Activated naive CD8-positive, alpha-beta T cell treated with anti-CD3 and anti-CD28 coated beads, Interleukin-2, amount 10 ng/mL, durations not matched to agents 7 days and 5 days (primary cell): Measurements from ENCODE around the gene DMKN. TPM values are rescaled to one million over a fixed set of nuclear protein-coding genes. Genes with fewer than 3 reads are reported as not detected.
A peak's percentile ranks its signal among the peaks of the same experiment; 100 is the strongest.

Experiments
- ATAC-seq: fragments of 150-1000 bp; cut with Tn5 transposase; one replicate; pipeline ENCODE4 v1.10.0; 2021; ENCODE audit warnings: low read depth, moderate library complexity
- POLR2A ChIA-PET: fragments of 350-600 bp; sonication (Branson Sonifier 250); formaldehyde crosslinking; loops from one replicate; lab custom pipeline; 2021; ENCODE audit warnings: antibody characterized with exemption; lab: Charles Lee
- DNase-seq: peaks from one replicate; pipeline ENCODE4 v3.0.0; 2021
- H3K27ac Mint-ChIP-seq: one replicate; pipeline ENCODE4 v1.8.0; 2022; ENCODE audit warnings: mild to moderate bottlenecking, mixed read lengths
- H3K27me3 Mint-ChIP-seq: one replicate; pipeline ENCODE4 v1.8.0; 2022; ENCODE audit warnings: mild to moderate bottlenecking, moderate library complexity, mixed read lengths
- H3K36me3 Mint-ChIP-seq: one replicate; pipeline ENCODE4 v1.8.0; 2021; ENCODE audit warnings: mild to moderate bottlenecking, mixed read lengths
- H3K4me1 Mint-ChIP-seq: one replicate; pipeline ENCODE4 v1.8.0; 2021; ENCODE audit warnings: mixed read lengths
- H3K4me3 Mint-ChIP-seq: one replicate; pipeline ENCODE4 v1.8.0; 2022; ENCODE audit warnings: mild to moderate bottlenecking, moderate library complexity, mixed read lengths
- H3K9me3 Mint-ChIP-seq: one replicate; pipeline ENCODE4 v1.8.0; 2021; ENCODE audit warnings: mixed read lengths
- total RNA-seq, 2 experiments: library from RNA; stranded (reverse); gene quantifications; one replicate each; pipeline ENCODE4 v1.2.3, GENCODE V29; 2021

The DMKN gene
- total RNA-seq, 2 experiments from 2014 or later: 2.5 to 3.5 TPM

GRCh38 chr19:35544110-35544802, 30.8 kb upstream of the DMKN start:
- POLR2A ChIA-PET: interaction anchor here (0.8 to 1.0 kb wide), 2 partner anchors 68 to 151 kb away, joined by 3 read pairs; partner anchors contain the start of gene HAUS5
- H3K27me3 Mint-ChIP-seq: no peaks in the 10 kb centered on the region
- ATAC-seq: no peak
- peaks cover 22% of the 10 kb centered on the region for H3K4me1 Mint-ChIP-seq
- H3K27ac Mint-ChIP-seq: peak overlapping the region; percentile 89
- peak overlapping the region; percentile 91 for H3K4me3 Mint-ChIP-seq
- no peak for DNase-seq
- H3K36me3 Mint-ChIP-seq: no peaks in the 10 kb centered on the region
- no peaks in the 10 kb centered on the region for H3K9me3 Mint-ChIP-seq

GRCh38 chr19:35543280-35544109, 30.0 kb upstream of the DMKN start:
- Mint-ChIP-seq H3K4me3 (no peak overlapping the region), H3K27ac (no peak overlapping the region), H3K4me1 (peaks cover 18% of the 10 kb centered on the region), H3K27me3 (no peaks in the 10 kb centered on the region), H3K36me3 (no peaks in the 10 kb centered on the region), H3K9me3 (no peaks in the 10 kb centered on the region)
- POLR2A ChIA-PET: interaction anchor here (1.0 kb wide), 1 partner anchor 105 kb away, joined by 3 read pairs; the partner anchor contains the start of gene COX6B1
- ATAC-seq: no peak
- no peak for DNase-seq

- Mint-ChIP-seq H3K27ac (no peak overlapping the region), H3K27me3 (no peaks in the 10 kb centered on the region), H3K4me3 (no peak overlapping the region), H3K9me3 (no peaks in the 10 kb centered on the region), H3K36me3 (no peaks in the 10 kb centered on the region), H3K4me1 (peaks cover 19% of the 10 kb centered on the region)
- DNase-seq (no peak), ATAC-seq (no peak)
- POLR2A ChIA-PET: no interaction called here
These were observed 28.8 kb upstream of the DMKN start for GRCh38 chr19:35542209-35542608.

- no peak overlapping the region for H3K27ac Mint-ChIP-seq
- POLR2A ChIA-PET: no interaction called here
- no peaks in the 10 kb centered on the region for H3K36me3 Mint-ChIP-seq
- no peaks in the 10 kb centered on the region for H3K27me3 Mint-ChIP-seq
- no peaks in the 10 kb centered on the region for H3K9me3 Mint-ChIP-seq
- no peak for ATAC-seq
- peaks cover 20% of the 10 kb centered on the region for H3K4me1 Mint-ChIP-seq
- no peak overlapping the region for H3K4me3 Mint-ChIP-seq
- DNase-seq: no peak
These were observed 27.0 kb upstream of the DMKN start for GRCh38 chr19:35540356-35540927.

GRCh38 chr19:35539850-35540249, 26.4 kb upstream of the DMKN start:
- Mint-ChIP-seq H3K36me3 (no peaks in the 10 kb centered on the region), H3K27me3 (no peaks in the 10 kb centered on the region), H3K4me3 (no peak overlapping the region), H3K9me3 (no peaks in the 10 kb centered on the region), H3K4me1 (peaks cover 19% of the 10 kb centered on the region), H3K27ac (no peak overlapping the region)
- no peak for DNase-seq
- no peak for ATAC-seq
- POLR2A ChIA-PET: no interaction called here

- Mint-ChIP-seq H3K36me3 (no peaks in the 10 kb centered on the region), H3K9me3 (no peaks in the 10 kb centered on the region), H3K27ac (no peak overlapping the region), H3K27me3 (no peaks in the 10 kb centered on the region), H3K4me3 (no peak overlapping the region), H3K4me1 (peaks cover 14% of the 10 kb centered on the region)
- ATAC-seq (no peak), DNase-seq (no peak)
- POLR2A ChIA-PET: no interaction called here
These were observed 25.9 kb upstream of the DMKN start for GRCh38 chr19:35539314-35539713.

- Mint-ChIP-seq H3K9me3 (no peaks in the 10 kb centered on the region), H3K4me3 (no peak overlapping the region), H3K27ac (peak overlapping the region; percentile 38), H3K36me3 (no peaks in the 10 kb centered on the region), H3K4me1 (peaks cover 16% of the 10 kb centered on the region), H3K27me3 (peaks cover 16% of the 10 kb centered on the region)
- no peak for DNase-seq
- ATAC-seq: no peak
- POLR2A ChIA-PET: interaction anchor here (1.4 kb wide), 1 partner anchor 78 kb away, joined by 4 read pairs; the partner anchor contains the start of gene HAUS5
These were observed 21.5 kb upstream of the DMKN start for GRCh38 chr19:35534803-35535480.

- peak overlapping the region; percentile 83 for H3K27ac Mint-ChIP-seq
- ATAC-seq: peak; percentile 94
- POLR2A ChIA-PET: interaction anchor here (0.5 to 1.4 kb wide), 4 partner anchors 24 to 110 kb away, joined by 3 to 5 read pairs (median 4); partner anchors contain the start of gene HAUS5
These were observed 20.5 kb upstream of the DMKN start for GRCh38 chr19:35533822-35534392.

GRCh38 chr19:35533201-35533821, 19.9 kb upstream of the DMKN start, which contains the start of gene GAPDHS:
GAPDHS (plus strand) TSS chr19:35533456; CDS start chr19:35533528, 72 bp downstream.
- POLR2A ChIA-PET: interaction anchor here (0.5 to 1.4 kb wide), 4 partner anchors 25 to 110 kb away, joined by 3 to 5 read pairs (median 4); partner anchors contain the start of gene HAUS5
- Mint-ChIP-seq H3K27ac (peak within 1 kb of the TSS; percentile 83), H3K4me3 (peak within 1 kb of the TSS; percentile 79), H3K36me3 (no peaks in the 10 kb centered on the region), H3K27me3 (peaks cover 27% of the 10 kb centered on the region), H3K4me1 (peaks cover 17% of the 10 kb centered on the region), H3K9me3 (no peaks in the 10 kb centered on the region)
- ATAC-seq (no peak), DNase-seq (no peak)

More at GRCh38 chr19:35533822-35534392, 20.5 kb upstream of the DMKN start:
- peak; percentile 77 for DNase-seq
- Mint-ChIP-seq H3K27me3 (peaks cover 24% of the 10 kb centered on the region), H3K9me3 (no peaks in the 10 kb centered on the region), H3K4me1 (peaks cover 17% of the 10 kb centered on the region), H3K36me3 (no peaks in the 10 kb centered on the region), H3K4me3 (peak overlapping the region; percentile 79)

- Mint-ChIP-seq H3K27me3 (peaks cover 27% of the 10 kb centered on the region), H3K36me3 (no peaks in the 10 kb centered on the region), H3K27ac (no peak overlapping the region), H3K9me3 (no peaks in the 10 kb centered on the region), H3K4me3 (no peak overlapping the region), H3K4me1 (peaks cover 8% of the 10 kb centered on the region)
- DNase-seq (no peak), ATAC-seq (no peak)
- POLR2A ChIA-PET: interaction anchor here (0.6 kb wide), 1 partner anchor 92 kb away, joined by 3 read pairs; no protein-coding TSS in a partner anchor
These were observed 17.8 kb upstream of the DMKN start for GRCh38 chr19:35531291-35531690.

GRCh38 chr19:35529241-35530218, 16.1 kb upstream of the DMKN start:
- Mint-ChIP-seq H3K36me3 (no peaks in the 10 kb centered on the region), H3K4me1 (peaks cover 10% of the 10 kb centered on the region), H3K27me3 (peaks cover 27% of the 10 kb centered on the region), H3K9me3 (no peaks in the 10 kb centered on the region), H3K27ac (no peak overlapping the region), H3K4me3 (no peak overlapping the region)
- POLR2A ChIA-PET: no interaction called here
- ATAC-seq (no peak), DNase-seq (no peak)
